GM12801 (cell line): Measurements from ENCODE around the gene TMCO1.

Experiments used
- CTCF ChIP-seq: IDR thresholded peaks from one replicate; pipeline ENCODE4 v1.5.1; 2011; ENCODE audit warnings: control low read depth; ENCODE audit not compliant: insufficient read length; ENCODE audit errors: extremely low read depth

The TMCO1 gene

GRCh38 chr1:165793951-165794350, 25.3 kb upstream of the TMCO1 start:
- TF ChIP-seq CTCF = no peak

DNA sequence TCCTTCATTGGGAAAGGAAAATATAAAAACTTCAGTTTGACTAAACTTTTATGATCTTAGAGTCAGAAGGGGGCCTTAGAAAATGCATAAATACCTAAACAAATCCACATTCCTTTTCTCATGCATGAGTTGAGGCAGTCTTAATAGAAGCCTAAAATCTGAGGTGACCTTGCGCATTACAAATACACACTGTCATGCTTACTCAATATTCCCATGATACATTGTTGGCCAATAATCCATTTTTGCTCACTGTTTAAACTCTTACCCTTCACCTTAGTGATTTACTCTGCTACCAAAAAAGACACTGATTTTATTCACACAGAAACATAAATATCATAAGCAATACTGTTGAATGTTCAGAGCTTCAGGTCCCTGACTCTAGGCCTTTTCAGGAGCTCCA, 19.1 kb upstream of the TMCO1 start:
- TF ChIP-seq CTCF = no peak

DNA sequence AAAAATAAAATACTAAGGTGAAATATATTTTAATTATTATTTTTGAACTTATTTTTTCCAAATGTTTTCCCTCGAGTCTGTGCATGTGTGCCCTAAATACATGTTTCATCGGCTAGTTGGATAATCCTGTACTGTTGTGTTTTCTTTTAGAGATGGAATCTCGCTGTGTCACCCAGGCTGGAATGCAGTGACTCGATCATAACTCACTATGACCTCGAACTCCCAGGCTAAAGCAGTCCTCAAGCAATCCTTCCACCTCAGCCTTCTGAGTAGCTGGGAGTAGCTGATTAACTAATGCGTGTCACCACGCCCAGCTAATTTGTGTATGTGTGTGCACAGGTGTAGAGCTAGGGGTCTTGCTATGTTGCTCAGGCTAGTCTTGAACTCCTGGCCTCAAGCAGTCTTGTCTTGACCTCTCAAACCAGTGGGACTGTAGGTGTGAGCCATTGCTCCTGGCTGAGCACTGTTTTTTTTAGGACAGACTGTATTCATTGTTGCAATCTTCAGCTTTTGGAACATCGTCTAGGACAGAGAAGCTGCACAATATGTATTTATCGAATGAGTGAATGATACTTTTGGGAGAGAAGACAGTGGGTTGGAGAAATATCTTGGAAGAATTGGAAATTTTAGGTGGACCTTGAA, 4.8 kb upstream of the TMCO1 start:
- no peak for TF ChIP-seq CTCF

GRCh38 chr1:165772739-165773138, 4.1 kb upstream of the TMCO1 start:
- TF ChIP-seq CTCF = no peak

DNA sequence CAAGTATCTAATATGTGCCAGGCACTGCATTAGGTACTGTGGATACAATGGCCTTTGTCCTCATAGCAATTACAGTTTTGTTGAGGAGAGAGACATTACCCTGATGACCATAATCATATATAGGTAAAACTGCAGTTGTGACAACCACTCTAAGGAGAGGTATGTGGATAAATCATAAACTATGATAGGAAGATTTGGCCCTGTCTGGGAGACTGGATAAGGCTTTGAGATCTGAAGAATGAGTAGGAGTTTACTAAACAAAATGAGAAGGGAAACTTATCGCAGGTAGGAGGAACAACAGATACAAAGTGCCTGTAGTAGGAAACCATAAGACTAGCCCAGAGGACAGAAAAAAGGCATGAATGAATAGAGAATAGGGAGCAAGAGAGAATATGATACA, 4.4 kb downstream of the TMCO1 start:
- TF ChIP-seq CTCF = no peak

DNA sequence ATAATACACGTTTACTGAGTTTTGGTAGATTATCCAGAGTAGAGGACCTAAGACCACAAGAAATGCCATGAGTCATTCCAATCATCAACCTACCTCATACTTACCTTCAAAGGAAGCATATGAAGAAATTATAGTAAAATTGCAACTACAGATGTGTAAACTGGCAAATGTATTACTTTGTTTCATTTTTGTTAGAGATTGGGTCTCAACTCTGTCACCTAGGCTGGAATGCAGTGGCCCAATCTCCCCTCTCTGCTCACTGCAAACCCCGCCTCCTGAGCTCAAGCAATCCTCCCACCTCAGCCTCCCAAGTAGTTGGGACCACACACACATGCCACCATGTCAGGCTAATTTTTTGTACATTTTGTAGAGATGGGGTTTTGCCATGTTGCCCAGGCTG, 5.2 kb downstream of the TMCO1 start:
- TF ChIP-seq CTCF = no peak

DNA sequence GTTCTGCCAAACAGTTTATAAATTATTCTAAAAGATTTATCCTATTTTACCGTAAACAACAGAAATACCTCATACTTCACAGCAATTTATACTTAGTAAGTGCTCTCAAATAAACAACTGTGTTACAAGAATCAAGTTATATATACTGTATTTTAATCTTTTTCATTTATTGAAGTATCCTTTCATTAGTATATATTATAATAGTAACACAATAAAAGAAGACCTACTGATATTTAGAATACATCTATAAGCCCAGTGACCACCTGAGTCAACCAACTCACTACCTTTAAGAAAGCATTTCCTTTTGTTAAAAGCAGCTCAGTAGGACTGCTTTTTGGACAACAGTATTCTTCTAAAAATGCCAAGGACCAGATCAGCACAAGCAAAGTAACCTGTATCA, 5.9 kb downstream of the TMCO1 start:
- TF ChIP-seq CTCF = no peak
